ENCODE data around the gene TCAF2. TPM values are rescaled to one million over a fixed set of nuclear protein-coding genes. Genes with fewer than 3 reads are reported as not detected.
"Not testable (repeated sequence)": the region's sequence is repeated elsewhere in the genome, so short reads cannot be mapped to it uniquely, and the experiment has no call there.

The TCAF2 gene
- total RNA-seq, 1 donor, result 2.5 TPM

DNA sequence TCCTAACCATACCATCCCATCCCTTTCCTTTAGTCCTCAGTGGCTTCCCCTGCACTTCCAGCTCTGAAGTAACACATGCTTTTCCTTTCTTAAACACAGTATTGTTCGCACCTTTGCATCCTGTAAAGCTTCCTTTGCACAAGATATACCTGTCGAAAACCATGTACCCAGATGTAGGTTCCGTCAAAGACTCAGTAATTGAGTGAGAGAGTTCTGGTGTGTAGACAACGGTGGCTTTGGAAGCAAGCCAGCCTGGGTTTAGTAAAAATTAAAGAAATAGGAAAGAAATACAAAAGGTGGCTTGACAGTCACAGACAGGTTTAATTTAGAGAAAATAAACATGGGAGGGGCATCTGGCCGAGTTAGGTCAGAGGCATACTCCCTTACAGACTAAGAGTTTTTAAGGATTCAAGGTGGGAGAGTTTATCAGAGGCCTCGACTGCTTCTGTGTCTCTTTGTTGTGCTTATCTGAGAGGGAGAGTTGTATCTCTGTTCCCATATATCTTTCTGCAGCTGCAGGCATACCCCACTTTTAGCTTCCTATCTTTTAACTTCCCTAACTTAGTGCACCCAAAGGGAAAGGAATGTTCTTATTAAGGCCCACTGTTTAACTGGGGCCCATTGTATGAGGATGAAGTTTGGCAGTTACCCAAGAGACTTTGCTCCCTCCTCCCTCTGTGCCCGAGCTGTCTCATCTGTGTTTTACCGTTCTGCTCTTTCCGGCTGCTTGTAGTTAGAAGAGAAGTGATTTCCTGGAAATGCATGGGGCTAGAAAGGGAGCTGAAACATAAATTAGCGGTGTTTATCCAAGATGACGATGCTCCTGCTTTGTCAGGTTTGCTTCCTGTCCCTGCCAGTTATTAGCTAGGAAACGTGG is 14.8 kb downstream of the TCAF2 start:
- not testable (repeated sequence) for H2AFZ ChIP-seq (ENCODE audit: low read length); H4K20me1 ChIP-seq (ENCODE audit: insufficient read depth, low read length); H3K79me2 ChIP-seq (ENCODE audit: insufficient read depth, low read length); H3K9me3 ChIP-seq (ENCODE audit: low read depth, low read length); H3K27ac ChIP-seq (ENCODE audit: low read depth, low read length); H3K4me3 ChIP-seq (ENCODE audit: insufficient read depth, low read length); H3K4me1 ChIP-seq (ENCODE audit: insufficient read depth, low read length); DNase-seq (ENCODE audit: insufficient read length, low spot score, missing footprints); H3K4me2 ChIP-seq (ENCODE audit: insufficient read depth, low read length); H3K36me3 ChIP-seq (ENCODE audit: insufficient read depth, low read length); H3K27me3 ChIP-seq (ENCODE audit: insufficient read depth, low read length)

DNA sequence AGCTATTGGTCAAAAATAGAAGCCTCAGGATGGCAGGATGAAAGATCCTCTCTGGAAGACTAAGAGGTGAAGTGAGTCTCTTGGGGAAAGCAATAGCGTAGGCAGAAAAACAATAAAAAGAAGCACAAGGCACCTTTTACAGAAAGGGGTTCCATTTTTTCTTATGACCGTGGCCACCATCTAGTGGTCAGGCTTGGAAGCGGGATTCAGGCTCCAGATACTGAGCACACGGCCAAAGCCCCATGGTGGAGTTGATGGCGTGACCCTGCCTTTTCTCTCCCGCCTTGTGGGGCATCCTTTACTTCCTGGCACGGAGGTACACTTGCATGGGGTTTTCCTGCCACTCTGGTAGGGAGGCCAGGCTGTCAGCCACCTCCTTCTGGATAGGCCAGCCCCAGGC is 18.6 kb downstream of the TCAF2 start:
- H3K9me3 ChIP-seq (ENCODE audit: low read depth, low read length), result not testable (repeated sequence)

DNA sequence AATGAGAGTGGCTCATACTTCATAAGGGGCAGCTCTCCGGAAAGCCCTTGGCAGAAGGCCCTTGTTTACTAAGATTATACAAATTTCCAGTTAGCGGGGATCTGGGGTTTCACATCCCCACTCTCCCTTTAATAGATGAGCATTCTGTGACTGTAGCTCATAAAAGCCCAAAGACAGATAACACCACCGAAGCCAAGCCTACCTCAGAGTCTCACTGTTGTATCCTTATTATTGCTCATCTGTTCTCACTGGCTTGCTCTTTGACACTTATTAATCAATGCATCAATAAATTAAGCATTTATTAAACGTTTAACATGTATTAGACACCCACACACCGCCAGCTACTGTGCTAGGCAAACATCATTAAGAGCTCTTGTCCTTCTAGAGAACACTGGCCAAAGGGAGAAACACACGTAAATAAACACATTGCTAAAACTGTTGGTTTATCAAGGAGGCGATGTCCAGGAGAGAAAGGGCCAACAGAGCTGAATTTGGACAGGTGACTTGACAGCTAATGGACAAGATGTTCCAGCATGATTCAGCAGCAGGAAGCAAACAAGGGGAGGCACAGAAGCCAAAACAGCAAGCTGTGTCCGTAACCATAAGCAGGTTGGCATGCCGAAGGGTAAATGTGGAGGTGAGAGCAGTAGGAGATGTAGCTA is 19.9 kb downstream of the TCAF2 start:
- H3K4me1 ChIP-seq (ENCODE audit: insufficient read depth, low read length); H3K79me2 ChIP-seq (ENCODE audit: insufficient read depth, low read length); H2AFZ ChIP-seq (ENCODE audit: low read length); DNase-seq (ENCODE audit: insufficient read length, low spot score, missing footprints); H3K9me3 ChIP-seq (ENCODE audit: low read depth, low read length); H3K27ac ChIP-seq (ENCODE audit: low read depth, low read length); H4K20me1 ChIP-seq (ENCODE audit: insufficient read depth, low read length); H3K4me3 ChIP-seq (ENCODE audit: insufficient read depth, low read length); H3K36me3 ChIP-seq (ENCODE audit: insufficient read depth, low read length); H3K27me3 ChIP-seq (ENCODE audit: insufficient read depth, low read length); H3K4me2 ChIP-seq (ENCODE audit: insufficient read depth, low read length): not testable (repeated sequence)

More for the DNA sequence above, 18.6 kb downstream of the TCAF2 start:
- not testable (repeated sequence) for H3K4me3 ChIP-seq (ENCODE audit: insufficient read depth, low read length); H3K27ac ChIP-seq (ENCODE audit: low read depth, low read length); DNase-seq (ENCODE audit: insufficient read length, low spot score, missing footprints); H4K20me1 ChIP-seq (ENCODE audit: insufficient read depth, low read length); H3K27me3 ChIP-seq (ENCODE audit: insufficient read depth, low read length); H3K4me2 ChIP-seq (ENCODE audit: insufficient read depth, low read length); H2AFZ ChIP-seq (ENCODE audit: low read length); H3K79me2 ChIP-seq (ENCODE audit: insufficient read depth, low read length); H3K4me1 ChIP-seq (ENCODE audit: insufficient read depth, low read length); H3K36me3 ChIP-seq (ENCODE audit: insufficient read depth, low read length)

DNA sequence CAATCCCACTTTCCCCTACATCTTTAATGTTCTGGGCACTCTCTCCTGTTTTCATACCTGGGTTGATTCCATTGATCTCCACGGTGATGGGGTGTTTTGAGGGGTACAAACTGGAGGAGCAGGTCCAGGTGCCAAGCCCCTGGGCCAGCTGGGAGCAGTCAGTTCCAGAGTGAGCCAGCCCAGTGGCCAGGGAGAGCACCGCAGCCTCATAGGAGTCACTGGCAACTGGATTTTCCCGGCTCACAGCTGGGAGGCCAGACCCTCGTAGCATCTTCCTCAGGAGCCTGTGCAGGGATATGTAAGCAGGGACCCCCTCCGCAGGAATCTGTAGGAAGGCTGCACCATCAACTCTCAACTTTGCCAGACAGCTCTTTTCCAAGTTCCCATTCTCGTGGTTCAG is 25.8 kb downstream of the TCAF2 start:
- H3K27me3 ChIP-seq (ENCODE audit: insufficient read depth, low read length); H3K4me2 ChIP-seq (ENCODE audit: insufficient read depth, low read length); DNase-seq (ENCODE audit: insufficient read length, low spot score, missing footprints); H3K79me2 ChIP-seq (ENCODE audit: insufficient read depth, low read length); H4K20me1 ChIP-seq (ENCODE audit: insufficient read depth, low read length); H3K4me1 ChIP-seq (ENCODE audit: insufficient read depth, low read length); H2AFZ ChIP-seq (ENCODE audit: low read length); H3K27ac ChIP-seq (ENCODE audit: low read depth, low read length); H3K9me3 ChIP-seq (ENCODE audit: low read depth, low read length); H3K4me3 ChIP-seq (ENCODE audit: insufficient read depth, low read length); H3K36me3 ChIP-seq (ENCODE audit: insufficient read depth, low read length): not testable (repeated sequence)

DNA sequence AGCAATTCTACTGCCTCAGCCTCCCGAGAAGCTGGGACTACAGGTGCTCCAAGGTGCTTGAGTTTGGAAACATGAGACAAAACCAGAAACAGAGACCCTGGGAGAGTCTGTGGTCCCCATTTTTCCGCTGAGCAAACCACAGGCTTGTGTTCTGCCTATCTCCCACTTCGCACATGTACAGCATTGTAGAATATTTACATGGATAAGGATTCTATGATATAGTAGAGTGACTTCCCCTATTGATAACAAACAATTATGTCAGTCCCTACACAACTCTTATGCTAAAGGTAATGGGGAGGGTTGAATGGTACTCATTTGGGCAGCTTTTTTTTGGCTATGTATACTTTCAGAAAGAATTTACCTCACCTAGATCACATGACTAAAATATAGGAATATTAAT is 29.1 kb downstream of the TCAF2 start:
- H3K4me1 ChIP-seq (ENCODE audit: insufficient read depth, low read length); H3K27ac ChIP-seq (ENCODE audit: low read depth, low read length); DNase-seq (ENCODE audit: insufficient read length, low spot score, missing footprints); H2AFZ ChIP-seq (ENCODE audit: low read length); H3K4me2 ChIP-seq (ENCODE audit: insufficient read depth, low read length); H3K79me2 ChIP-seq (ENCODE audit: insufficient read depth, low read length); H3K4me3 ChIP-seq (ENCODE audit: insufficient read depth, low read length); H4K20me1 ChIP-seq (ENCODE audit: insufficient read depth, low read length); H3K9me3 ChIP-seq (ENCODE audit: low read depth, low read length); H3K36me3 ChIP-seq (ENCODE audit: insufficient read depth, low read length); H3K27me3 ChIP-seq (ENCODE audit: insufficient read depth, low read length): not testable (repeated sequence)

DNA sequence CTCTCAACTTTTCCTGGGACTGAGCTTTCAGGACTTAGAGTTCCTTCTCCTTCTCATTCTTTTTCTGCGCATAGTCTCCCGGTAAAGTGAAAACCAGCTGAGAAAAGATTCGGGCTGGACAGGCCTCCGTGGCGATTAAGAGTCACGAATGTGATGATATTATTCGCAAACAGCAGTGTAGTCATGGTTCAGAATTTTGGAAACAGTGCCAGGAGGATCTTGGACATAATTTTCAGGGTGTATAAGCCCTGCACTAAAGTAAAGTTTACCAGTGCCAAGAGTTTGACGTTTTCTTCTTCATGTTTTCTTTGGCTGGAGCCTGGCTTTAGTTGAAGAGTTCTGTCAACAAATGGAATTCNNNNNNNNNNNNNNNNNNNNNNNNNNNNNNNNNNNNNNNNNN is 29.7 kb downstream of the TCAF2 start:
- not testable (repeated sequence) for H3K4me1 ChIP-seq (ENCODE audit: insufficient read depth, low read length); H3K36me3 ChIP-seq (ENCODE audit: insufficient read depth, low read length); H4K20me1 ChIP-seq (ENCODE audit: insufficient read depth, low read length); DNase-seq (ENCODE audit: insufficient read length, low spot score, missing footprints); H3K27ac ChIP-seq (ENCODE audit: low read depth, low read length); H2AFZ ChIP-seq (ENCODE audit: low read length); H3K4me3 ChIP-seq (ENCODE audit: insufficient read depth, low read length); H3K79me2 ChIP-seq (ENCODE audit: insufficient read depth, low read length); H3K4me2 ChIP-seq (ENCODE audit: insufficient read depth, low read length); H3K9me3 ChIP-seq (ENCODE audit: low read depth, low read length); H3K27me3 ChIP-seq (ENCODE audit: insufficient read depth, low read length)

Small RNAs within 50 kb of the gene (small RNA-seq; reads per million reads assigned to genes)
- gene AC073264.2 (not detected), gene RNU6-162P (not detected)

Other genes starting within 250 kb of the TCAF2 start
- 38.9 and 47.4 TPM in 2 replicates for gene ZYX, start 239.6 kb upstream of the TCAF2 start, total RNA-seq
- gene EPHA1, start 212.1 kb upstream of the TCAF2 start, total RNA-seq, result not detected in 2 replicates
- gene TAS2R60, start 177.5 kb upstream of the TCAF2 start, total RNA-seq, result not detected in 2 replicates
- not detected in 2 replicates for gene TAS2R41, start 143.1 kb upstream of the TCAF2 start, total RNA-seq
- 0.88 TPM in 1 of 2 replicates, not detected in the other for gene CTAGE15, start 49.2 kb upstream of the TCAF2 start, total RNA-seq
- gene CTAGE6, start 136.7 kb downstream of the TCAF2 start, total RNA-seq, result 0.29 and 0.36 TPM in 2 replicates